HepG2 (cell line): ENCODE results near the gene ZFR2. TPM values are rescaled to one million over a fixed set of nuclear protein-coding genes. Genes with fewer than 3 reads are reported as not detected.

Experiments used
- CTCF ChIP-seq: sonication (generic); formaldehyde crosslinking; IDR thresholded peaks from 2 replicates; pipeline ENCODE4 v1.5.0; 2020; ENCODE audit warnings: mild to moderate bottlenecking, missing genetic modification reagents, moderate library complexity
- FOXJ3 ChIP-seq: sonication (generic); formaldehyde crosslinking; IDR thresholded peaks from 2 replicates; pipeline ENCODE4 v1.4.0; 2020; ENCODE audit warnings: missing genetic modification reagents, mild to moderate bottlenecking, borderline replicate concordance
- IKZF4 ChIP-seq: sonication (generic); formaldehyde crosslinking; IDR thresholded peaks from 2 replicates; pipeline ENCODE4 v1.5.1; 2020; ENCODE audit warnings: borderline replicate concordance, mild to moderate bottlenecking, low read depth, missing genetic modification reagents; ENCODE audit errors: not compliant biosample characterization
- MAFF ChIP-seq: IDR thresholded peaks from 2 replicates; pipeline ENCODE4 v1.6.1; 2011; ENCODE audit warnings: low read depth, low read length, improper control_type of control experiment
- RAD21 ChIP-seq: fragments of 450-650 bp; formaldehyde crosslinking; IDR thresholded peaks from 2 replicates; pipeline ENCODE4 v1.5.0; 2020; ENCODE audit warnings: mild to moderate bottlenecking
- SIX4 ChIP-seq: sonication (generic); formaldehyde crosslinking; IDR thresholded peaks from 2 replicates; pipeline ENCODE4 v1.4.0; 2020; ENCODE audit warnings: missing genetic modification reagents
- TCF7L2 ChIP-seq: IDR thresholded peaks from 2 replicates; pipeline ENCODE4 v1.6.1; 2011; ENCODE audit warnings: mild to moderate bottlenecking, low read depth, low read length, moderate library complexity
- TRIM22 ChIP-seq: fragments of 450-650 bp; IDR thresholded peaks from 2 replicates; pipeline ENCODE4 v1.6.1; 2017
- ZNF121 ChIP-seq: sonication (generic); formaldehyde crosslinking; IDR thresholded peaks from 2 replicates; pipeline ENCODE4 v1.5.0; 2020; ENCODE audit warnings: mild to moderate bottlenecking, missing genetic modification reagents
- ZNF362 ChIP-seq: sonication (generic); formaldehyde crosslinking; IDR thresholded peaks from 2 replicates; pipeline ENCODE4 v1.4.0; 2020; ENCODE audit warnings: missing genetic modification reagents, mild to moderate bottlenecking, borderline replicate concordance
- polyA plus RNA-seq, 8 experiments: library from polyadenylated mRNA; depleted of rRNA in 3 of 8; stranded (reverse) in 7 of 8; unstranded in 1 of 8; fragments of >200 nt; fragmentation: Illumina TruSeq in 4 of 8; extraction: Trizol in 4 of 8; gene quantifications; 2 replicates each; pipeline versions ENCODE4 v1.2.1 to v1.2.3, GENCODE V29; 2011 to 2016; ENCODE audit warnings: low read depth in 4 of 8, missing spikeins in 1 of 8, mixed read lengths in 1 of 8; ENCODE audit not compliant: insufficient read depth in 1 of 8
- total RNA-seq, 5 experiments: library from RNA; depleted of rRNA; stranded (reverse); fragments of >200 nt; fragmentation: Illumina TruSeq; extraction: Trizol; gene quantifications; 2 replicates each; pipeline ENCODE4 v1.2.3, GENCODE V29; 2016; ENCODE audit warnings: low read depth in 1 of 5

Gene ZFR2
- total and polyA plus RNA-seq, 2 of the 13 experiments (the other 11 are each of a cell fraction or from before 2014, with no cell fraction given): 0.37 to 0.69 TPM

- TF ChIP-seq CTCF (CRISPR knock-in tag) (peak; percentile 66), TCF7L2 (no peak), RAD21 (CRISPR knock-in tag) (peak; percentile 41; the same call in 1 of the 2 replicates), FOXJ3 (CRISPR knock-in tag) (no peak), MAFF (peak; percentile 28; the same call in 1 of the 2 replicates), ZNF121 (CRISPR knock-in tag) (peak; percentile 80), TRIM22 (no peak), ZNF362 (CRISPR knock-in tag) (0 out of 2 replicates have a peak, but pooled peaks have one; percentile 22), IKZF4 (CRISPR knock-in tag) (no peak), SIX4 (CRISPR knock-in tag) (no peak)
These were observed 16.1 kb downstream of the ZFR2 start (continued) for GRCh38 chr19:3852614-3853254.
